ENCODE data around the gene H2AZ2.
"Not testable (repeated sequence)": the region's sequence is repeated elsewhere in the genome, so short reads cannot be mapped to it uniquely, and the experiment has no call there.

Gene H2AZ2

GRCh38 chr7:44870336-44870735 lies 22.4 kb upstream of the H2AZ2 start:
- DNase-seq = not testable (repeated sequence)

GRCh38 chr7:44867073-44867995 lies 19.4 kb upstream of the H2AZ2 start:
- no peak for DNase-seq

DNA sequence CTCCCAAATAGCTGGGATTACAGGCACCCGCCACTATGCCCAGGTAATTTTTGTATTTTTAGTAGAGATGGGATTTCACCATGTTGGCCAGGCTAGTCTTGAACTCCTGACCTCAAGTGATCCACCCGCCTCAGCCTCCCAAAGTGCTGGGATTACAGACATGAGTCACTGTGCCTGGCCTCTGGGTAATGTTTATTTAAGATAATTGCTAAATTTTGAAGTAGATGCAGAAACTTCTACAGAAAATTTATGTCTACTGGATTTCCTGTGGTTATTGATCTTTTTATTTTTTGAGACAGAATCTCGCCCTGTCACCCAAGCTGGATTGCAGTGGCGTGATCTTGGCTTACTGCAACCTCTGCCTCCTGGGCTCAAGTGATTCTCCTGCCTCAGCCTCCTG lies 14.1 kb upstream of the H2AZ2 start:
- DNase-seq = not testable (repeated sequence)

DNA sequence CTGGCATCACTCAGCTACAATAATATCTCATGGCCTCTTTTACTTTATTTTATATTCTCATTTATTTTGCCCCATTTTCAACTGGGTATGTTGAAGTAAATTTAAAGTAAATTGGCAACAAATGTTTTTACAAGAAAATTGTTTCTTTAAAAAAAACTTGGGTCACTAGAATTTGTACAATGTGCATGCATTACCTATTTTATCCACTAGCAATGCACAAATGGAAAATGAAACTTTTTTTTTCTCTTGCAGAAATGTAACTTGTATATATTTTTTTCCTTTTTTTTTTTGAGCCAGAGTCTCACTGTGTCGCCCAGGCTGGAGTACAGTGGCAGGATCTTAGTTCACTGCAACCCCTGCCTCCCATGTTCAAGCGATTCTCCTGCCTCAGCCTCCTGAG lies 10.3 kb upstream of the H2AZ2 start:
- DNase-seq = no peak

GRCh38 chr7:44854644-44855364 lies 6.9 kb upstream of the H2AZ2 start:
- no peak for DNase-seq

DNA sequence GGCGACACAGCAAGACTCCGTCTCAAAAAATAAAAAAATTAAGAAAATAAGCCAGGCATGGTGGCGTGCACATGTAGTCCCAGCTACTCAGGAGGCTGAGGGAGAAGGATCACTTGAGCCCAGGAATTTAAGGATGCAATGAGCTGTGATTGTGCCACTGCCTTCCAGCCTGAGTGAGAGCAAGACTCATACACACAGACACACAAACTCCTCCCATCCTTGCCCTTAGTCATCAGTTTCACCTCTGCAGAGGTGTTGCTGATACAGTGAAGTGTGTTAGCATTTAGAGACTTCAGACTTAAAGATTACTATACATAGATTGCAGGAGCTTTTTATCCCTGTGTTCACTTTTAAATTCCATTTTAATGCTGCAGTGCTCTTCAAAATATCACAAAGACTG lies 5.5 kb upstream of the H2AZ2 start:
- no peak for DNase-seq

GRCh38 chr7:44852590-44852989 lies 4.7 kb upstream of the H2AZ2 start:
- DNase-seq = no peak

DNA sequence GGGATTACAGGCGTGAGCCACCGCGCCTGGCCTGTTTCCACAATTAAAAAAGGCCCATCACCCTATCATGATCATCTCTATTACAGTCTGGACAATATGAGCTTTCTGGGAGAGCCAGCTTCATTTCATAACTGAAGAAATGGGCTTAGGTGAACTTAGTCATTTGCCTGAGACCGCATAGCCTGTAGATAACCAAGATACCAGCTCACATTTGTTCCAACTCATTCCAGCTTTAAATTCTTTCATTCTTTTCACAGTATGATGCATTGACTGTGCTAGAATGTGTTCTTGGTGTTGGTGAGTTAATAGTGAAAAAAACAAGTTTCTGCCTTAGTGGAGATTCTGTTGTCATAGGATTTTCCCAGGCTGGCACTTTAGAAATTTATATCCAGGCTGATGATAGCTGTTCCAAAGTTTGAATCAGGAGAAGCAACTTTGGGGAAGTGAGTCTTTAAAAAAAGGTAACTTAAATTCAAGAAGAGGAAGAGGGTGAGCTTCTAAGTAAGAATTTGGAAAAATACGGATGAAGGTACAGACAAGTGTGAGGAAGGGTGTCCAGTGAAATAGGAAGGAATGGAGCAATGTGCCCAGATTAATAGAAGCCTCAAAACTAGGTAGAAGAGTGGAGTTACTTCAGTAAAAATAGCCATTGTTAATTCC lies 2.1 kb upstream of the H2AZ2 start:
- DNase-seq = no peak

- no peak for DNase-seq
These were observed 1.5 kb upstream of the H2AZ2 start for GRCh38 chr7:44849259-44849884.

GRCh38 chr7:44847509-44847919 lies 373 bp downstream of the H2AZ2 start:
- peak; percentile 87 for DNase-seq

GRCh38 chr7:44846816-44847508 lies 925 bp downstream of the H2AZ2 start:
- DNase-seq = no peak

GRCh38 chr7:44846390-44846789 lies 1.5 kb downstream of the H2AZ2 start:
- not testable (repeated sequence) for DNase-seq

- no peak for DNase-seq
These were observed 2.4 kb downstream of the H2AZ2 start for GRCh38 chr7:44845451-44845850.

GRCh38 chr7:44843440-44843839 lies 4.4 kb downstream of the H2AZ2 start:
- DNase-seq = not testable (repeated sequence)

DNA sequence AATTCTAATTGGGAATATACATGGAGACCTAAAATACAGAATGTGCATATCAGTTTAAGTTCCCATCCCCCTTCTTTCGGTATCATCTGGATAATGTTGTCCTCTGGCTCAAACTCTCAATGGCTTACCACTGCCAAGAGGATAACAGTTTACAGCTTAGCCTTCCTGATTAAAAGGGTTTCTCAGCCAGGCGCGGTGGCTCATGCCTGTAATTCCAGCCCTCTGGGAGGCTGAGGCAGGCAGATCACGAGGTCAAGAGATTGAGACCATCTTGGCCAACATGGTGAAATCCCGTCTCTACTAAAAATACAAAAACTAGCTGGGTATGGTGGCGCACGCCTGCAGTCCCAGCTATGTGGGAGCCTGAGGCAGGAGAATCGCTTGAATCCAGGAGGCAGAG lies 5.2 kb downstream of the H2AZ2 start:
- not testable (repeated sequence) for DNase-seq

- DNase-seq = no peak
These were observed 9.1 kb downstream of the H2AZ2 start for GRCh38 chr7:44838751-44839150.

GRCh38 chr7:44827567-44827966 lies 20.3 kb downstream of the H2AZ2 start:
- DNase-seq = no peak

- no peak for DNase-seq
These were observed 22.9 kb downstream of the H2AZ2 start for GRCh38 chr7:44824894-44825526.

DNA sequence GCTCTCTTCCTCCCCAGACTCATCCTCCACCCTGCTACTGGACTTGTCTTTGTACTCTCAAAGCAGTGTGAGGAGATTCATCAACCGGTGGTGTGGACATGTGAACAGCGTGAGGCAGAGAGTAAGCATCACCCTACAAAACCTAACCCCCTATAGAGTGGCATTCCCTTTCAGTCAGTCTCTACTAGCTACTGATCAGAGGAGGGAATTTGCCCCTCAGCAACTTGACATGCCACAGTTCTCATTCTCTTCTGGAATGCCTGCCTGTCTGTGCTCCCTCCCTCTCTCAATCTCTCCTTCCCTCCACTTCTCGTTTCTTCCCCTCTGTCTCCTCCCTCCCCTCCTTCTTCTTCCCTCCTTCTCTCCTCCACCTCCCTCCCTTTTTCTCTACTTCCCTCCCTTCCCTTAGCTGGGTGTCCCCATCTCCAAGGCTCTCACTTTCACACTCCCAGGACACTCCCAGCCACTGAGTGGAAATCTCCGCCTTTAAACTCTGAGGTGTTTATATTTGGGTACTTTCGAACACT lies 24.6 kb downstream of the H2AZ2 start:
- no peak for DNase-seq

DNA sequence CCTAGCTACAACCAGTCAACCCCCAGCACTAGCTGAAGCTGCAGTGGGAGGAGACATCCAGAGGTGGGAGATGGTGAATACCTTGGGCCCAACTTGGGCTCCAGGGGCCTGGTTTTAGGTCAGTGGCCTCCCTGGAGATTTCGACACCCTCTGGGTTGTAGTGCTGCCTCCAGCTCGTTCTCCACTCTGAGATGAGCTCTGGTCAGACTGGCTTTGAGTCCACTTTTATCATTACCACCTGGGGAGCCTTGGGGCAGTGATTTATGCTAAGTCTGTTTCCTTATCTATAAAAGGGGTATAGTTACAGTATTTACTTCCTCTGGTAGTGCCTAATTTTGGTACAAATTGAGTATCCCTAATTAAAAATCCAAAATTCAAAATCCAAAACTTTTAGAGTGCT lies 28.6 kb downstream of the H2AZ2 start:
- DNase-seq = no peak

- no peak for DNase-seq
These were observed 33.0 kb downstream of the H2AZ2 start for GRCh38 chr7:44814919-44815318.

- DNase-seq = no peak
These were observed 36.3 kb downstream of the H2AZ2 start for GRCh38 chr7:44811571-44811970.

Data from activated naive CD4-positive, alpha-beta T cell treated with anti-CD3 and anti-CD28 coated beads, Interleukin-2, amount 50 U/mL, for 16 hours (primary cell).